ENCODE data around the gene AATK. TPM values are rescaled to one million over a fixed set of nuclear protein-coding genes. Genes with fewer than 3 reads are reported as not detected.
A peak's percentile ranks its signal among the peaks of the same experiment; 100 is the strongest.

The AATK gene
- total and polyA plus RNA-seq, 2 of the 13 experiments (the other 11 are each of a cell fraction or from before 2014, with no cell fraction given), result 2.9 to 8.4 TPM

DNA sequence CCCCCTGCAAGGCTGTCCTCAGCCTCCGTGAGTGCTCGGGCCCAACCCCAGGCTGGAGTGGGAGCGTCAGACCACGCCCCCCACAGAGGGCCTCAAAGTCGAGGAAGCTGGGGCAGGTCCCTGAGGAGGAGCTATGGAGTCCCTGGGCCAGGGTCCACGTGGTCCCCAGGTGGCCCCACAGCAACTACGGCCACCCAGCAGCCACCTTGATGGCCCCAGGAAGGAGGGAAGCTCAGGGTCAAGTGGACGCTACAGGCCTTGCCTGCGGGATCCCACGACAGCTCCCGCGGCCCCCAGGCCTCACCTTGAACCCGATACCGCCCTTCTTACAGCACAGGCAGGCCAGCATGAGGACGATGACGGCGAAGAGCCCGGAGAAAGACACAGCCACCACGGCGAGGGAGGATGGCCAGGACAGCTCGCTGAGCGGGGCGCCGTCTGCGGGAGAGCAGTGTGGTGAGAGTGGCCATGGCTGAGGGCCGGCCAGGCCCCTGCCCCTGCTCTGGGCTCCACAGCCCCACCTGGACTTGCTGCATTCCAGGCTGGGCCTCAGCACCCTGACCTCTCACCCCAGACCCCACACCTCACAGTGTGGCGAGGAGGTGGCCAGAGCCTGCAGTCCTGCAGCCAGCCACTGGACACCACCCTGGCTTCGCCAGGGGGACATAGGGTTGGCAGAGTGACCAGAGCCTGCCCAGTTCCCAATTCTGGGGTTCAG, 31.8 kb downstream of the AATK start (continued):
- TF ChIP-seq CBX2 (IDR thresholded peaks at IDR 0.05; ENCODE audit: low read depth, low read length) (no peak), CBX2 (CRISPR knock-in tag; IDR thresholded peaks at IDR 0.05; ENCODE audit: low read depth) (no peak), IKZF4 (CRISPR knock-in tag; IDR thresholded peaks at IDR 0.05; ENCODE audit: borderline replicate concordance, low read depth, not compliant biosample characterization) (peak; percentile 36), ZNF235 (CRISPR knock-in tag; IDR thresholded peaks at IDR 0.05; ENCODE audit: borderline replicate concordance) (0 out of 2 replicates have a peak, but pooled peaks have one; percentile 37), ZNF225 (CRISPR knock-in tag; IDR thresholded peaks at IDR 0.05) (0 out of 2 replicates have a peak, but pooled peaks have one; percentile 49), SP4 (CRISPR knock-in tag; IDR thresholded peaks at IDR 0.05) (no peak), ZBTB38 (CRISPR knock-in tag; IDR thresholded peaks at IDR 0.05) (0 out of 2 replicates have a peak, but pooled peaks have one; percentile 13), GPN1 (CRISPR knock-in tag; IDR thresholded peaks at IDR 0.05; ENCODE audit: borderline replicate concordance) (0 out of 2 replicates have a peak, but pooled peaks have one; percentile 39), SIN3B (IDR thresholded peaks at IDR 0.05; ENCODE audit: low read length) (no peak), ZNF563 (CRISPR knock-in tag; IDR thresholded peaks at IDR 0.05) (peak; percentile 31; the same call in 1 of the 2 replicates)
- TF ChIP-seq, protein P1, sequence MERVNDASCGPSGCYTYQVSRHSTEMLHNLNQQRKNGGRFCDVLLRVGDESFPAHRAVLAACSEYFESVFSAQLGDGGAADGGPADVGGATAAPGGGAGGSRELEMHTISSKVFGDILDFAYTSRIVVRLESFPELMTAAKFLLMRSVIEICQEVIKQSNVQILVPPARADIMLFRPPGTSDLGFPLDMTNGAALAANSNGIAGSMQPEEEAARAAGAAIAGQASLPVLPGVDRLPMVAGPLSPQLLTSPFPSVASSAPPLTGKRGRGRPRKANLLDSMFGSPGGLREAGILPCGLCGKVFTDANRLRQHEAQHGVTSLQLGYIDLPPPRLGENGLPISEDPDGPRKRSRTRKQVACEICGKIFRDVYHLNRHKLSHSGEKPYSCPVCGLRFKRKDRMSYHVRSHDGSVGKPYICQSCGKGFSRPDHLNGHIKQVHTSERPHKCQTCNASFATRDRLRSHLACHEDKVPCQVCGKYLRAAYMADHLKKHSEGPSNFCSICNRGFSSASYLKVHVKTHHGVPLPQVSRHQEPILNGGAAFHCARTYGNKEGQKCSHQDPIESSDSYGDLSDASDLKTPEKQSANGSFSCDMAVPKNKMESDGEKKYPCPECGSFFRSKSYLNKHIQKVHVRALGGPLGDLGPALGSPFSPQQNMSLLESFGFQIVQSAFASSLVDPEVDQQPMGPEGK (CRISPR knock-in tag; IDR thresholded peaks at IDR 0.05), result peak; percentile 33; the same call in 1 of the 2 replicates
- TF ChIP-seq, protein P2, sequence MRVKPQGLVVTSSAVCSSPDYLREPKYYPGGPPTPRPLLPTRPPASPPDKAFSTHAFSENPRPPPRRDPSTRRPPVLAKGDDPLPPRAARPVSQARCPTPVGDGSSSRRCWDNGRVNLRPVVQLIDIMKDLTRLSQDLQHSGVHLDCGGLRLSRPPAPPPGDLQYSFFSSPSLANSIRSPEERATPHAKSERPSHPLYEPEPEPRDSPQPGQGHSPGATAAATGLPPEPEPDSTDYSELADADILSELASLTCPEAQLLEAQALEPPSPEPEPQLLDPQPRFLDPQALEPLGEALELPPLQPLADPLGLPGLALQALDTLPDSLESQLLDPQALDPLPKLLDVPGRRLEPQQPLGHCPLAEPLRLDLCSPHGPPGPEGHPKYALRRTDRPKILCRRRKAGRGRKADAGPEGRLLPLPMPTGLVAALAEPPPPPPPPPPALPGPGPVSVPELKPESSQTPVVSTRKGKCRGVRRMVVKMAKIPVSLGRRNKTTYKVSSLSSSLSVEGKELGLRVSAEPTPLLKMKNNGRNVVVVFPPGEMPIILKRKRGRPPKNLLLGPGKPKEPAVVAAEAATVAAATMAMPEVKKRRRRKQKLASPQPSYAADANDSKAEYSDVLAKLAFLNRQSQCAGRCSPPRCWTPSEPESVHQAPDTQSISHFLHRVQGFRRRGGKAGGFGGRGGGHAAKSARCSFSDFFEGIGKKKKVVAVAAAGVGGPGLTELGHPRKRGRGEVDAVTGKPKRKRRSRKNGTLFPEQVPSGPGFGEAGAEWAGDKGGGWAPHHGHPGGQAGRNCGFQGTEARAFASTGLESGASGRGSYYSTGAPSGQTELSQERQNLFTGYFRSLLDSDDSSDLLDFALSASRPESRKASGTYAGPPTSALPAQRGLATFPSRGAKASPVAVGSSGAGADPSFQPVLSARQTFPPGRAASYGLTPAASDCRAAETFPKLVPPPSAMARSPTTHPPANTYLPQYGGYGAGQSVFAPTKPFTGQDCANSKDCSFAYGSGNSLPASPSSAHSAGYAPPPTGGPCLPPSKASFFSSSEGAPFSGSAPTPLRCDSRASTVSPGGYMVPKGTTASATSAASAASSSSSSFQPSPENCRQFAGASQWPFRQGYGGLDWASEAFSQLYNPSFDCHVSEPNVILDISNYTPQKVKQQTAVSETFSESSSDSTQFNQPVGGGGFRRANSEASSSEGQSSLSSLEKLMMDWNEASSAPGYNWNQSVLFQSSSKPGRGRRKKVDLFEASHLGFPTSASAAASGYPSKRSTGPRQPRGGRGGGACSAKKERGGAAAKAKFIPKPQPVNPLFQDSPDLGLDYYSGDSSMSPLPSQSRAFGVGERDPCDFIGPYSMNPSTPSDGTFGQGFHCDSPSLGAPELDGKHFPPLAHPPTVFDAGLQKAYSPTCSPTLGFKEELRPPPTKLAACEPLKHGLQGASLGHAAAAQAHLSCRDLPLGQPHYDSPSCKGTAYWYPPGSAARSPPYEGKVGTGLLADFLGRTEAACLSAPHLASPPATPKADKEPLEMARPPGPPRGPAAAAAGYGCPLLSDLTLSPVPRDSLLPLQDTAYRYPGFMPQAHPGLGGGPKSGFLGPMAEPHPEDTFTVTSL (CRISPR knock-in tag; IDR thresholded peaks at IDR 0.05; ENCODE audit: borderline replicate concordance), result no peak
- TF ChIP-seq, protein P3, sequence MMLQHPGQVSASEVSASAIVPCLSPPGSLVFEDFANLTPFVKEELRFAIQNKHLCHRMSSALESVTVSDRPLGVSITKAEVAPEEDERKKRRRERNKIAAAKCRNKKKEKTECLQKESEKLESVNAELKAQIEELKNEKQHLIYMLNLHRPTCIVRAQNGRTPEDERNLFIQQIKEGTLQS (CRISPR knock-in tag; IDR thresholded peaks at IDR 0.05), result no peak

All from HepG2 (cell line).